Right lobe of liver (tissue), 6 donors: ENCODE measurements around the gene SCARF2. TPM values are rescaled to one million over a fixed set of nuclear protein-coding genes. Genes with fewer than 3 reads are reported as not detected.

Source experiments
- ATAC-seq, 4 donors: fragments of 200-7000 bp; cut with Tn5 transposase; one replicate each; pipeline ENCODE4 v1.9.1; 2020; ENCODE audit warnings: mild to moderate bottlenecking in 4 of 4, moderate library complexity in 4 of 4
- DNase-seq, 3 donors: peaks; one replicate each; pipeline ENCODE4 v3.0.0-alpha.2; 2020
- H3K27ac ChIP-seq, 3 donors: fragments of 200-600 bp; one replicate each; pipeline ENCODE4 v1.8.0; 2022
- H3K27me3 ChIP-seq, 2 donors: fragments of 200-600 bp; one replicate each; pipeline ENCODE4 v1.8.0; 2022
- H3K36me3 ChIP-seq, 4 donors: fragments of 200-600 bp; sonication (generic) in 1 of 4; one replicate each; pipeline versions ENCODE4 v1.5.1 to v1.8.0; 2017 to 2022; ENCODE audit warnings: control low read depth in 1 of 4
- H3K4me1 ChIP-seq, 4 donors: fragments of 200-600 bp; sonication (generic) in 1 of 4; one replicate each; pipeline versions ENCODE4 v1.5.1 to v1.8.0; 2017 to 2022; ENCODE audit warnings: control low read depth in 1 of 4
- H3K4me3 ChIP-seq, 3 donors: fragments of 200-600 bp; one replicate each; pipeline ENCODE4 v1.8.0; 2022
- H3K9me3 ChIP-seq, 4 donors: fragments of 200-600 bp; sonication (generic) in 1 of 4; one replicate each; pipeline versions ENCODE4 v1.5.1 to v1.8.0; 2017 to 2022; ENCODE audit warnings: control low read depth in 1 of 4
- POLR2A ChIP-seq: fragments of 450-650 bp; IDR thresholded peaks from one replicate; pipeline ENCODE4 v1.6.1; 2017; ENCODE audit warnings: antibody characterized with exemption, mild to moderate bottlenecking
- WGBS: methylation state at CpG from one replicate; pipeline ENCODE4 v1.1.6; 2018; ENCODE audit warnings: low coverage, low lambda C conversion rate; ENCODE audit not compliant: insufficient coverage; ENCODE audit errors: missing lambda C conversion rate; 5-methylcytosine and 5-hydroxymethylcytosine counted together
- intact Hi-C, 2 donors: fragments of 100-400 bp; cut with DNase I; formaldehyde crosslinking; loops; one replicate each; pipeline versions ENCODE4 v1.11.2 to v1.14.1; 2022
- total RNA-seq, 6 experiments: library from RNA; depleted of rRNA in 2 of 6; stranded (reverse); fragments of >200 nt in 2 of 6; fragmentation: NEBNext Ultra II Directional in 3 of 6; extraction: Animal tissue kit (Norgen Biotek cat#: 25700) in 3 of 6; gene quantifications; one replicate each; pipeline versions ENCODE4 v1.1.0 to v1.2.4, GENCODE V29; 2016 to 2023
- TF ChIP-seq, protein P1 (sequence below), 4 donors: fragments of 200-600 bp in 3 of 4; fragments of 450-650 bp in 1 of 4; IDR thresholded peaks; one replicate each; pipeline versions ENCODE4 v1.5.1 to v1.8.0; 2016 to 2022; ENCODE audit warnings: antibody characterized with exemption in 4 of 4, mild to moderate bottlenecking in 2 of 4
- donor health status: DM: no; HTN: yes; CAD: no.
- donor health status: DM: no; HTN: no; CAD: no.
- donor health status: DM: no; HTN: no; CAD: no.
- donor health status: DM: no; HTN: yes; CAD: no.
- donor health status: DM: no; HTN: yes; CAD: no.

SCARF2 gene
- total RNA-seq, 6 experiments from 2014 or later = 1.1 to 3.4 (median 1.8) TPM

DNA sequence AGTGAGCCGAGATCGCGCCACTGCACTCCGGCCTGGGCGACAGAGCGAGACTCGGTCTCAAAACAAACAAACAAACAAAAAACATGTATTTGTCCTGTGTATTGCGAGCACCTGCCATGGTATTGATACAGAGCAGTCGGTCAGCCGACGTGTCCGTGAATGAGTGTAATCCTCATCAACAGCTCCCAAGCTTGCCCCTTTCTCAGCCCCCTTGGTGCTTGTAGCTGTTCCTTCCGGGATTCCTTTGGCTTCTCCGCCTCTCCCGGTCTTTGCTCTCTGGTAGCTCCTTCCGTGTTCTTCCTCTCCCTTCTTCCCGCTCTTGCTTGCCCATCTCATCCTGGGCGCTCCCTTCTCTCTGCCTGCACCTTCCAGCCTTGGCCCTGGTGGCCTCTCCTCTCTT lies 32.7 kb downstream of the SCARF2 start:
- H3K27ac ChIP-seq = no peak overlapping the region
- H3K4me3 ChIP-seq = no peak overlapping the region
- 98% methylated on average over 10 of the region's 18 CpGs for WGBS
- H3K36me3 ChIP-seq = peaks cover 0 to 11% (median 0%) of the 10 kb centered on the region in 4 donors
- TF ChIP-seq, protein P1, sequence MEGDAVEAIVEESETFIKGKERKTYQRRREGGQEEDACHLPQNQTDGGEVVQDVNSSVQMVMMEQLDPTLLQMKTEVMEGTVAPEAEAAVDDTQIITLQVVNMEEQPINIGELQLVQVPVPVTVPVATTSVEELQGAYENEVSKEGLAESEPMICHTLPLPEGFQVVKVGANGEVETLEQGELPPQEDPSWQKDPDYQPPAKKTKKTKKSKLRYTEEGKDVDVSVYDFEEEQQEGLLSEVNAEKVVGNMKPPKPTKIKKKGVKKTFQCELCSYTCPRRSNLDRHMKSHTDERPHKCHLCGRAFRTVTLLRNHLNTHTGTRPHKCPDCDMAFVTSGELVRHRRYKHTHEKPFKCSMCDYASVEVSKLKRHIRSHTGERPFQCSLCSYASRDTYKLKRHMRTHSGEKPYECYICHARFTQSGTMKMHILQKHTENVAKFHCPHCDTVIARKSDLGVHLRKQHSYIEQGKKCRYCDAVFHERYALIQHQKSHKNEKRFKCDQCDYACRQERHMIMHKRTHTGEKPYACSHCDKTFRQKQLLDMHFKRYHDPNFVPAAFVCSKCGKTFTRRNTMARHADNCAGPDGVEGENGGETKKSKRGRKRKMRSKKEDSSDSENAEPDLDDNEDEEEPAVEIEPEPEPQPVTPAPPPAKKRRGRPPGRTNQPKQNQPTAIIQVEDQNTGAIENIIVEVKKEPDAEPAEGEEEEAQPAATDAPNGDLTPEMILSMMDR (IDR thresholded peaks at IDR 0.05) = no peak
- TF ChIP-seq POLR2A = no peak
- H3K27me3 ChIP-seq = no peaks in the 10 kb centered on the region
- DNase-seq (peak in 1 of 3 donors; percentile 24), ATAC-seq (no peak)
- H3K4me1 ChIP-seq = peaks cover 0 to 7% (median 3%) of the 10 kb centered on the region in 4 donors
- H3K9me3 ChIP-seq = no peaks in the 10 kb centered on the region
- intact Hi-C loops = no loop called here

DNA sequence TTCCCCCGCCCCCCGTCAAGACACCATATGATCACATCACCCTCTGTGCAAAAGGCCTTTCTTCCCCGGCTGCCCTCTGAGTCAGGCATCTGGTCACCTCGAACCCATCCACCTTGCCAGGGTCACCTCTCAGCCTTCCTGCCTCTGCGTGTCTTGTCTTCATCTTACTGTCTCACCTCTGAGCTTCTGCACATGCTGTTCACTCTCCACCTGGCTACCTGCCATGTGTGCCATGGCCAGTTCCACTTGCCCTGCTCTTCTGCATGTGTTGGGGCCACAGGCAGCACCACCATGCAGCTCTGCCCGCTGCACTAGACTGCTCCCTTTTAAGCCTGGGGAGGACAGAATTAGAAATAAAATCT lies 33.9 kb downstream of the SCARF2 start:
- ATAC-seq (no peak), DNase-seq (peak in 1 of 3 donors; percentile 54)
- intact Hi-C loops = no loop called here

DNA sequence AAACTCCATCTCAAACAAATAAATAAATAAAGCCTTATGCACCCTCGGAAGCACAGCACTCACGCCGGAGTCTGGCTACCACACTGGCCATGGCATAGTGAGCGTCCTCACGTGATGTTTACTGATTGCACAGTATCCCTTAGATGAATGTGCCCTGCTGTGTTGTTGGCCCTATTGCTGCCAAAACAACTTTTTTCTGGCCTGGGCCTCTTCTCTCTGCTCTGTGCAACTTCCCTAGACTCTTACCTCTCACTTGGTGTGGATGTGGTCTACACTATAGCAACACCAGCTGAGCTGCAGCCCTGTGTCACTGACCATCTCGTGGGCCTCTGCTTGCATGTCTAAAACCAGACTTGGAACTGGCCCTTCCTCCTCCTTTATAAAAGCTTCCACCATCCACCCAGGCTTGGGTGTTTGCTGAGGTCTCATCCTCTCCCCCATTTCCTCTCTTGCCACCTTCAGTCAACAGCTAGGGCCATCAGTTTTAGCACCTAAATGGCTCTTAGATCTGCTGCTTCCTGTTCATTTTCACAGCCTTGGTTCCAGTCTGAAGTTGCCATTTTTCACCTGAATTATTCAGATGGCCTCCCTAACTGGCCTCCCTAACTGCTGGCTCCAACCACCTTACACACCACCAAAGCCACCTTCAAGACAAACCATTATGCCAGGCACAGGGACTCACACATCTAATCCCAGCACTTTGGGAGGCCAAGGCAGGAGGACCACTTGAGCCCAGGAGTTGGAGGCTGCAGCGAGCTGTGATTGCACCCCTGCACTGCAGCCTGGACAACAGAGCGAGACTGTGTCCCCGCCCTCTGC lies 34.5 kb downstream of the SCARF2 start:
- peaks cover 0 to 13% (median 4%) of the 10 kb centered on the region in 4 donors for H3K4me1 ChIP-seq
- 80% methylated on average over 1 of the region's 9 CpGs for WGBS
- intact Hi-C loops = no loop called here
- H3K27ac ChIP-seq = no peak overlapping the region
- peaks cover 0 to 11% (median 0%) of the 10 kb centered on the region in 4 donors for H3K36me3 ChIP-seq
- DNase-seq = peak in 2 of 3 donors; percentile 68 to 85
- ATAC-seq = peak; percentile 91 to 97 (median 96)
- H3K4me3 ChIP-seq = no peak overlapping the region
- H3K27me3 ChIP-seq = no peaks in the 10 kb centered on the region
- H3K9me3 ChIP-seq = no peaks in the 10 kb centered on the region
- TF ChIP-seq POLR2A = no peak
- TF ChIP-seq, protein P1 (IDR thresholded peaks at IDR 0.05) = no peak

More for the DNA sequence above, 33.9 kb downstream of the SCARF2 start:
- Histone ChIP-seq H3K27ac (no peak overlapping the region), H3K27me3 (no peaks in the 10 kb centered on the region), H3K4me3 (no peak overlapping the region), H3K4me1 (peaks cover 0 to 13% (median 4%) of the 10 kb centered on the region in 4 donors), H3K36me3 (peaks cover 0 to 11% (median 0%) of the 10 kb centered on the region in 4 donors), H3K9me3 (no peaks in the 10 kb centered on the region)
- WGBS = 93% methylated on average over 4 of the region's 6 CpGs
- no peak for TF ChIP-seq POLR2A
- TF ChIP-seq, protein P1 (IDR thresholded peaks at IDR 0.05) = no peak

DNA sequence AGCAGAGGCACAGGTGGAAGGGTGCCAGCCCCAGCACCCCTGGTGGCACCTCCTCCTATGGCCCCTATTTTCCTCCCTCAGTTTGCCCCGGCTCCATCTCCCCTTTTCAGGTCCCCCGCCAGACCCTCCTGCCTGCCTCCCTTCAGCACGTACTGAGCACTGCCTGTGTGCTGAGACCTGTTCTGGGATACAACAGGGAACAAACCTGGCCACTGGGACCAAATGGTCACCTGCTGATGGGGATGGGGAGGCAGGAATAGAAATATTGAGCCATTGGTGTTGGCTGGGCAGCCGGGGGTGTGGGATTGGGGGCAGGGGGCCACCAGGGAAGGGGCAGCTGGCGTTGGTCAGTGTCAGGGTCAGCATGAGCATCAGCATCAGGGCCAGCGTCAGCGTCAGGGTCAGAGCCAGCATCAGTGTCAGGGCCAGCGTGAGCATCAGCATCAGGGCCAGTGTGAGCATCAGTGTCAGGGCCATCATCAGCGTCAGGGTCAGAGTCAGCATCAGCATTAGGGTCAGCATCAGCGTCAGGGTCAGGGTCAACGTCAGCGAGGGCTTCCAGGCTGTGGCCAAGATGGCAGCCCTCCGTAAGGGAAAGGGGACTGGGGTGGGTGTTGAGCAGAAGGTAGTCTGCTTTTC lies 36.1 kb downstream of the SCARF2 start:
- no peaks in the 10 kb centered on the region for H3K27me3 ChIP-seq
- peak in 1 of 3 donors; percentile 33 for DNase-seq
- intact Hi-C loops = no loop called here
- no peaks in the 10 kb centered on the region for H3K9me3 ChIP-seq
- ATAC-seq = no peak
- no peak for TF ChIP-seq POLR2A
- TF ChIP-seq, protein P1 (IDR thresholded peaks at IDR 0.05) = no peak
- no peak overlapping the region for H3K27ac ChIP-seq
- H3K36me3 ChIP-seq = peaks cover 0 to 11% (median 0%) of the 10 kb centered on the region in 4 donors
- no peak overlapping the region for H3K4me3 ChIP-seq
- 100% methylated on average over 3 of the region's 13 CpGs for WGBS
- H3K4me1 ChIP-seq = peaks cover 0 to 13% (median 4%) of the 10 kb centered on the region in 4 donors
